Sigmoid colon (tissue), 7 donors: ENCODE data around the gene AKAP17A. TPM values are rescaled to one million over a fixed set of nuclear protein-coding genes. Genes with fewer than 3 reads are reported as not detected.

Experiments used
- DNase-seq: peaks from one replicate; pipeline ENCODE4 v3.0.0-alpha.2; 2019
- H3K27ac ChIP-seq, 4 donors: fragments of 200-600 bp; sonication (generic); one replicate each; pipeline ENCODE4 v1.5.1; 2016 to 2019; ENCODE audit warnings: mild to moderate bottlenecking in 1 of 4
- H3K27me3 ChIP-seq, 3 donors: fragments of 200-600 bp; sonication (generic); one replicate each; pipeline ENCODE4 v1.5.1; 2019; ENCODE audit warnings: mild to moderate bottlenecking in 1 of 3
- H3K36me3 ChIP-seq, 4 donors: fragments of 200-600 bp; sonication (generic); one replicate each; pipeline ENCODE4 v1.5.1; 2016 to 2019
- H3K4me1 ChIP-seq, 4 donors: fragments of 200-600 bp; sonication (generic); one replicate each; pipeline ENCODE4 v1.5.1; 2017 to 2019
- H3K4me3 ChIP-seq, 4 donors: fragments of 200-600 bp; sonication (generic); one replicate each; pipeline ENCODE4 v1.5.1; 2017 to 2019; ENCODE audit warnings: mild to moderate bottlenecking in 2 of 4, moderate library complexity in 1 of 4
- H3K9me3 ChIP-seq, 4 donors: fragments of 200-600 bp in 3 of 4; sonication (generic) in 3 of 4; one replicate each; pipeline versions ENCODE4 v1.5.1 to v1.6.1; 2013 to 2019
- EP300 ChIP-seq, 4 donors: sonication (generic); formaldehyde crosslinking; IDR thresholded peaks; one replicate each; pipeline ENCODE4 v1.6.1; 2017; ENCODE audit warnings: antibody characterized with exemption in 4 of 4
- POLR2A ChIP-seq, 2 donors: fragments of 450-650 bp; IDR thresholded peaks; one replicate each; pipeline ENCODE4 v1.6.1; 2016; ENCODE audit warnings: antibody characterized with exemption in 2 of 2, mild to moderate bottlenecking in 2 of 2, moderate library complexity in 2 of 2
- POLR2AphosphoS5 ChIP-seq, 4 donors: sonication (generic); formaldehyde crosslinking; IDR thresholded peaks; one replicate each; pipeline ENCODE4 v1.6.1; 2017; ENCODE audit warnings: antibody characterized with exemption in 4 of 4
- WGBS, 2 donors: extraction: QIAGEN DNeasy Blood & Tissue Kit; methylation state at CpG; one replicate each; pipeline ENCODE4 v1.1.7; 2013; 5-methylcytosine and 5-hydroxymethylcytosine counted together
- intact Hi-C: fragments of 100-400 bp; cut with DNase I; formaldehyde crosslinking; loops from one replicate; pipeline ENCODE4 v1.15.1; 2023
- polyA plus RNA-seq, 3 donors: library from polyadenylated mRNA; stranded (reverse); fragments of 200-250 nt; gene quantifications; one replicate each; pipeline ENCODE4 v1.2.3, GENCODE V29; 2013
- total RNA-seq, 4 donors: library from RNA; depleted of rRNA; stranded (reverse); fragments of >200 nt; gene quantifications; one replicate each; pipeline ENCODE4 v1.1.0, GENCODE V29; 2016
- TF ChIP-seq, protein P1 (sequence below), 4 experiments: fragments of 450-650 bp in 3 of 4; fragments of 200-600 bp in 1 of 4; IDR thresholded peaks; one replicate each; pipeline ENCODE4 v1.5.1; 2016 to 2019; ENCODE audit warnings: antibody characterized with exemption in 4 of 4, mild to moderate bottlenecking in 3 of 4, moderate library complexity in 2 of 4
- donor health status: healthy with polysubstance abuse.
- donor health status: Bipolar disorder and iron deficiency.
- donor health status: healthy.

AKAP17A gene
- total and polyA plus RNA-seq, 7 donors: 8.4 to 45.1 (median 24.2) TPM

DNA sequence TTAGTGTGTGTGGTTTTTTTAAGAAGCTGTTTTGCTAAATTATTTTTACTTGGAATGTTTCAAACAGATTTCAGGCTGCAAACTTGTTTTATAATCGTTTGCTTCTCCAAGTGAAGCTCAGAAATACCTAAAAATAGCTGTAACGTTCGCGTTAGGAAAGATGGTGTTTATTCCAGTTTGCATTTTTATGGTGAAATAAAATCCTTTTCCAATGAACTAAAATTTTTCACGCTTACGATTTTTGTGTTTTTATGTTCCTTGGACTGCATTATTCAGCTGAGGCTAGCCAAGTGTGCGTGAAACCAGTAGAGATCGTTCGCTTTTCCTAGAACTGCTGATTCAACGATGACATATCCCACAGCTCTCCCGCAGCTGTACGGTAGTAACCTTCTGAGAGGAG lies 10.9 kb downstream of the AKAP17A start:
- no peak for DNase-seq
- Histone ChIP-seq H3K4me3 (no peak overlapping the region), H3K9me3 (no peaks in the 10 kb centered on the region), H3K27me3 (no peaks in the 10 kb centered on the region), H3K36me3 (peaks cover 37 to 67% (median 47%) of the 10 kb centered on the region in 4 donors), H3K27ac (no peak overlapping the region), H3K4me1 (no peaks in the 10 kb centered on the region)
- intact Hi-C loops: no loop called here
- WGBS, 2 donors: 95 to 96% methylated on average over 12 of the region's 12 CpGs
- no peak for TF ChIP-seq EP300 (IDR thresholded peaks at IDR 0.05)
- TF ChIP-seq, protein P1, sequence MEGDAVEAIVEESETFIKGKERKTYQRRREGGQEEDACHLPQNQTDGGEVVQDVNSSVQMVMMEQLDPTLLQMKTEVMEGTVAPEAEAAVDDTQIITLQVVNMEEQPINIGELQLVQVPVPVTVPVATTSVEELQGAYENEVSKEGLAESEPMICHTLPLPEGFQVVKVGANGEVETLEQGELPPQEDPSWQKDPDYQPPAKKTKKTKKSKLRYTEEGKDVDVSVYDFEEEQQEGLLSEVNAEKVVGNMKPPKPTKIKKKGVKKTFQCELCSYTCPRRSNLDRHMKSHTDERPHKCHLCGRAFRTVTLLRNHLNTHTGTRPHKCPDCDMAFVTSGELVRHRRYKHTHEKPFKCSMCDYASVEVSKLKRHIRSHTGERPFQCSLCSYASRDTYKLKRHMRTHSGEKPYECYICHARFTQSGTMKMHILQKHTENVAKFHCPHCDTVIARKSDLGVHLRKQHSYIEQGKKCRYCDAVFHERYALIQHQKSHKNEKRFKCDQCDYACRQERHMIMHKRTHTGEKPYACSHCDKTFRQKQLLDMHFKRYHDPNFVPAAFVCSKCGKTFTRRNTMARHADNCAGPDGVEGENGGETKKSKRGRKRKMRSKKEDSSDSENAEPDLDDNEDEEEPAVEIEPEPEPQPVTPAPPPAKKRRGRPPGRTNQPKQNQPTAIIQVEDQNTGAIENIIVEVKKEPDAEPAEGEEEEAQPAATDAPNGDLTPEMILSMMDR (IDR thresholded peaks at IDR 0.05): no peak

DNA sequence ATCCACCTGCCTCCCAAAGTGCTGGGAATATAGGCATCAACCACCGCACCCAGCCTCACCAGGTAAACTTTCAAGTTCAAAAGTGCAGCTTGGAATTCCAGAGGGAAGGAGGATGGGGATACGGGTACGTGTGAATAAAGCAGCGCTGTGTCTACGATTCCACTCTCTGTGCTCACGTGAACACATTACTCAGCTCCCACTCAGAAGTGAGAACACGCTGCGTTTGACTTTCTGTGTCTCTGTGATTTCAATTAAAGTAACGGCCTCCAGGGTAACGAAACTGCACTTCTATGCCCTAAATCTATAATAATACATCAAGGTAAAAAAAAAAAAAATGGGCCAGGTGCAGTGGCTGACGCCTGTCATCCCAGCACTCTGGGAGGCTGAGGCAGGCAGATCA lies 15.1 kb downstream of the AKAP17A start:
- peak; percentile 27 for DNase-seq
- intact Hi-C loops: no loop called here
- WGBS, 2 donors: 93 to 94% methylated on average over 11 of the region's 11 CpGs

DNA sequence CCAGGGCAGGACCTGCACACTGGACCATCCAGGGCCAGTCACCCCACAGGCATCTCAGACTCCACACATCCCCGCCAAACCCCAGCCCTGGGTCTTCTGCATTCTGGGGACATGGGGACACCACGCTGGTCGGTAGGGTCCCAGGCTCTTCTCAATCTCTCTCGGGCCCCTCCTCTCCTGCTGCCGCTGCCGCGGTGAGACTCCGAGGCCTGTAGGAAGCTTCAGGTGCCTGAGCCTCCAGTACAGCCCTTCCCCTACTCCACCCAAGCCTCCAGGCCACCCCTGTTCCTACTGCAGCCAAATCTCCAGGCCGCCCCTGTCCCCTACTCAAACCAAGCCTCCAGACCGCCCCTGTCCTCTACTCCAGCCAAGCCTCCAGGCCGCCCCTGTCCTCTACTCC lies 17.9 kb downstream of the AKAP17A start:
- no peak overlapping the region for H3K27ac ChIP-seq
- 86 to 91% methylated on average over 10 to 11 of the region's 11 CpGs for WGBS, 2 donors
- no peak for TF ChIP-seq POLR2AphosphoS5 (IDR thresholded peaks at IDR 0.05)
- TF ChIP-seq, protein P1 (IDR thresholded peaks at IDR 0.05): no peak
- TF ChIP-seq POLR2A (IDR thresholded peaks at IDR 0.05): no peak
- TF ChIP-seq EP300 (IDR thresholded peaks at IDR 0.05): no peak
- no peaks in the 10 kb centered on the region for H3K4me1 ChIP-seq
- no peak overlapping the region for H3K4me3 ChIP-seq
- H3K27me3 ChIP-seq: no peaks in the 10 kb centered on the region
- intact Hi-C loops: no loop called here
- H3K36me3 ChIP-seq: peaks cover 0 to 2% (median 0%) of the 10 kb centered on the region in 4 donors
- no peaks in the 10 kb centered on the region for H3K9me3 ChIP-seq
- DNase-seq: no peak

More for the DNA sequence above, 15.1 kb downstream of the AKAP17A start:
- peaks cover 9 to 25% (median 14%) of the 10 kb centered on the region in 4 donors for H3K36me3 ChIP-seq
- no peaks in the 10 kb centered on the region for H3K9me3 ChIP-seq
- no peak for TF ChIP-seq EP300 (IDR thresholded peaks at IDR 0.05)
- TF ChIP-seq, protein P1 (IDR thresholded peaks at IDR 0.05): no peak
- TF ChIP-seq POLR2AphosphoS5 (IDR thresholded peaks at IDR 0.05): no peak
- no peak for TF ChIP-seq POLR2A (IDR thresholded peaks at IDR 0.05)
- H3K4me3 ChIP-seq: no peak overlapping the region
- no peaks in the 10 kb centered on the region for H3K27me3 ChIP-seq
- no peaks in the 10 kb centered on the region for H3K4me1 ChIP-seq
- H3K27ac ChIP-seq: no peak overlapping the region

DNA sequence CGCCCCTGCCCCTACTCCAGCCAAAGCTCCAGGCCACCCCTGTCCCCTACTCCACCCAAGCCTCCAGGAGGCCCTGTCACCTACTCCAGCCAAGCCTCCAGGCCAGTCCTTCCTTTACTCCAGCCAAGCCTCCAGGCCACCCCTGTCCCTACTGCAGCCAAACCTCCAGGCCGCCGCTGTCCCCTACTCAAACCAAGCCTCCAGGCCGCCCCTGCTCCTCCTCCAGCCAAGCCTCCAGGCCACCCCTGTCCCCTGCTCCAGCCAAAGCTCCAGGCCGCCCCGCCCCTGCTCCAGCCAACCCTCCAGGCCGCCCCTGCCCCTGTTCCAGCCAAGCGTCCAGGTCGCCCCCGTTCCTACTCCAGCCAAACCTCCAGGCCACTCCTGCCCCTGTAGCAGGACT lies 18.4 kb downstream of the AKAP17A start:
- 90 to 96% methylated on average over 10 of the region's 10 CpGs for WGBS, 2 donors
- Histone ChIP-seq H3K27me3 (no peaks in the 10 kb centered on the region), H3K36me3 (no peaks in the 10 kb centered on the region), H3K27ac (no peak overlapping the region), H3K9me3 (no peaks in the 10 kb centered on the region), H3K4me3 (no peak overlapping the region), H3K4me1 (no peaks in the 10 kb centered on the region)
- DNase-seq: no peak
- TF ChIP-seq POLR2AphosphoS5 (IDR thresholded peaks at IDR 0.05) (no peak), EP300 (IDR thresholded peaks at IDR 0.05) (no peak), POLR2A (IDR thresholded peaks at IDR 0.05) (no peak)
- TF ChIP-seq, protein P1 (IDR thresholded peaks at IDR 0.05): no peak
- intact Hi-C loops: no loop called here

DNA sequence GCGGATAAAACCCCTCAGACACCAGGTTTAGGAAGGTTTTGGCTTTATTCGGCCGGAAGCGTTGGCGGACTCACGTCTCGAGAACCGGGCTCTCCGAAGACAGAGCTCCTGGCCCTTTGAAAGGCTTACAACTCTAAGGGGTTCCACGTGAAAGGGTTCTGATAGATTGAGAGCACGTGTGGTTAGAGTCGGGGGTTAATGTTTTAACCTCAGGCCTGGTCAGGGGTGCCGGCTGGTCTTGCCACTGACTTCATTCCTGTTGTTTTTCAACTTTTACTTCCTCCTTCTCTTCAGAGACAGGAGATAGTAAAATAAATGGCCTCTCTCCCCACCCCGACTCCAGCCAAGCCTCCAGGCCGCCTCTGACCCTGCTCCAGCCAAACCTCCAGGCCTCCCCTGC lies 18.8 kb downstream of the AKAP17A start:
- WGBS, 2 donors: 72 to 74% methylated on average over 15 of the region's 15 CpGs
- no peak for DNase-seq
- no peaks in the 10 kb centered on the region for H3K4me1 ChIP-seq
- H3K36me3 ChIP-seq: no peaks in the 10 kb centered on the region
- no peak overlapping the region for H3K4me3 ChIP-seq
- no peaks in the 10 kb centered on the region for H3K27me3 ChIP-seq
- H3K9me3 ChIP-seq: no peaks in the 10 kb centered on the region
- intact Hi-C loops: no loop called here
- TF ChIP-seq POLR2AphosphoS5 (IDR thresholded peaks at IDR 0.05) (no peak), EP300 (IDR thresholded peaks at IDR 0.05) (no peak), POLR2A (IDR thresholded peaks at IDR 0.05) (no peak)
- TF ChIP-seq, protein P1 (IDR thresholded peaks at IDR 0.05): no peak
- no peak overlapping the region for H3K27ac ChIP-seq
